DMS53 (cell line): ENCODE results near the gene SOX5.
"Not testable (repeated sequence)": the region's sequence is repeated elsewhere in the genome, so short reads cannot be mapped to it uniquely, and the experiment has no call there.

Source experiments
- DNase-seq: peaks from one replicate; lab custom pipeline; 2025; lab: John Stamatoyannopoulos, UW

SOX5 gene

GRCh38 chr12:23834076-23834475 is 115.4 kb downstream of the SOX5 start:
- no peak for DNase-seq

DNA sequence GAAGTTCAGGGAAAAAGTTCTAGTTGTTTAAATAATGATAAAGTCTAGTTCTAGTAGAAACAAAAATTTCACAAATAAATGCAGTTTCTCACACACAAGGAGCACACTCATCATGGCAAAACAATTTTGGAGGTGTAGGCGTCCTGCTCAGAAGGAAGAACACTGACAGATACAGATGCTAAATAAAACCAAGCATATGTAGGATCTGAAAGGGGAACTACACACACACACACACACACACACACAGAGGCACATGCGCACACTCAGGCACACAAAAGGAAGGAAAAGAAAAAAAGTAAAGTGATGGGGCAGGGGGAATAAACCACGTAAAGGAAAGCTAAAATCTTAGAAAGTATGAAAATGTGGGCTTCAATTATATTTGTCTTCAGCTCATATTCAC is 117.7 kb downstream of the SOX5 start:
- DNase-seq: no peak

DNA sequence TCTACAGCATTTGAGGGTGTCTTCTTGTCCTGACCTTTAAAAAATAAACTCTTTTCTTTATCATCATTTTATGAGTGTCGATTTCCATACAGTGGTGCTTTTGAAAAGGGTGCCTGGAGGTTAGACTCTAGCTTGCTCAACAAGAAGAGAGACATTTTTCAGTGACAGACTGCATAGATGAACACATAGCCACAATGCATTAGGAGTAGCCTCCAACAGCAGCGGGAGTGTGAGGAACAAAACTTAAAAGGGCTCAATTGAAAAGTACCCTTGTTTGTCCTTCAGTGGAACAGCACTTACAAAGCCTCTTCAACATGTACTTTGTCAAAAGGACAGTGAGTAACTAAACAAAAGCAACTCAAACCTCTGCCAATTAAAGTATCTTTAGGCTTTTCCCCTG is 119.3 kb downstream of the SOX5 start:
- peak; percentile 79 for DNase-seq

DNA sequence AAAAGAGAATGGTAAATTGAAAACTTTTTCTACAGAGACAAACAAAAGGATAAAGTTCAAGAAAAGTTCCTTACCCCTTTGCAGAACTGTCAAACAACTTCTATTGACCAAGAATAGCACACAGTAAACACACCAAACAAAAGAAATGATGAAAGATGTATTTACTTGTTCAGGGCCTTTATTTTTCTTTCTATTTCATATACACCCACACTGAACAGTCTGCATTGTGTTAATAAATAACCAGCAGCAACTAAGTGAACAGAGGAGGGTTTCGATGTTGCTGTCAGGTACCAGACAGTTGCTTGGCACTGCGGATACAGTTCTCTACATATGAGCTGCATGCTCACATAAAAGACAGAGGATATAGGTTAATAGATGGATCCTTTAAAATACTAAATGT is 122.1 kb downstream of the SOX5 start:
- DNase-seq: peak; percentile 99

DNA sequence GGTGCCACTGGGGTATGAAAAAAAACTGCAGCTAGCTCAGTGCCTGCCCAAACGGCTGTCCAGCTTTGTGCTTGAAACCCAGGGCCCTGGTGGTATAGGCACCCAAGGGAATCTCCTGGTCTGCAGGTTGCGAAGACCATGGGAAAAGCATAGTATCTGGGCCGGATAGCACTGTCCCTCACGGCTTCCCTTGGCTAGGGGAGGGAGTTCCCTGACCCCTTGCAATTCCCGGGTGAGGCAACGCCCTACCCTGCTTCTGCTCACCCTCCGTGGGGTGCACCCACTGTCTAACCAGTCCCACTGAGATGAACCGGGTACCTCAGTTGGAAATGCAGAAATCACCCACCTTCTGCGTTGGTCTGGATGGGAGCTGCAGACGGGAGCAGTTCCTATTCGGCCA is 124.3 kb downstream of the SOX5 start:
- DNase-seq: not testable (repeated sequence)

DNA sequence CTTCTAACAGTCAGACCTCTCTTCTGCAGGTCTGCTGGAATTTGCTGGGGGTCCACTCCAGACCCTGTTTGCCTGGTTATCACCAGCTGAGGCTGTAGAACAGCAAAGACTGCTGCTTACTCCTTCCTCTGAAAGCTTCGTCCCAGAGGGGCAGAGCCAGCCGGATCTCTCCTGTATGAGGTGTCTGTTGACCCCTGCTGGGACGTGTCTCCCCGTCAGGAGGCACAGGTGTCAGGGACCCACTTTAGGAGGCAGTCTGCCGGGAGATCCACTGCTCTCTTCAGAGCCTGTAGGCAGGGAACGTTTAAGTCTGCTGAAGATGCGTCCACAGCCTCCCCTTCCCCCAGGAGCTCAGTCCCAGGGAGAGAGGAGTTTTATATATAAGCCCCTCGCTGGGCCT is 125.1 kb downstream of the SOX5 start:
- no peak for DNase-seq

DNA sequence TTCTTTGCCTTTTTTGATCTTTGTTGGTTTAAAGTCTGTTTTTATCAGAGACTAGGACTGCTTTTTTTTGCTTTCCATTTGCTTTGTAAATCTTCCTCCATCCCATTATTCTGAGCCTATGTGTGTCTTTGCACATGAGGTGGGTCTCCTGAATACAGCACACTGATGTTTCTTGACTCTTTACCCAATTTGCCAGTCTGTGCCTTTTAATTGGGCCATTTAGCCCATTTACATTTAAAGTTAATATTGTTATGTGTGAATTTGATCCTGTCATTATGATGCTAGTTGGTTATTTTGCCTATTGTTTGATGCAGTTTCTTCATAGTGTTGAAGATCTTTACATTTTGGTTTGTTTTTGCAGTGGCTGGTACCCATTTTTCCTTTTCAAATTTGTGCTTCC is 126.6 kb downstream of the SOX5 start:
- DNase-seq: not testable (repeated sequence)

DNA sequence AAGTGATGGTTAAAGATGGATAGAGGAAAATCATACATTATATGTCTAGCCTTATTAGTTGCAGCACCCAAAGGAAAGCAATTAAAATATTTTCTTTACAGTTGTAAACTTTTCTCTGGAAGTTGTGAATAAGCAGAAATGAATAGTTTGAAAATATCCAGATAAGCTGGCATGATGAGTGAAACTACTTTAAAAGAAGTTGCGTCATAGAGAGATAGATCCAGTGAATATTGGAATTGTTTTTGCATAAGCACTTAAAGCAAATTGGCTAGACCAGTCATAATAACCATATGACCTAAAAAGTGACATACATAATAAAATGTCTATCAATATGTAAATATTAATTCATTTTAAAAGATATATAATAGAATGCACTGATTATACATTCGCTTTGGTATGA is 132.1 kb downstream of the SOX5 start:
- no peak for DNase-seq

DNA sequence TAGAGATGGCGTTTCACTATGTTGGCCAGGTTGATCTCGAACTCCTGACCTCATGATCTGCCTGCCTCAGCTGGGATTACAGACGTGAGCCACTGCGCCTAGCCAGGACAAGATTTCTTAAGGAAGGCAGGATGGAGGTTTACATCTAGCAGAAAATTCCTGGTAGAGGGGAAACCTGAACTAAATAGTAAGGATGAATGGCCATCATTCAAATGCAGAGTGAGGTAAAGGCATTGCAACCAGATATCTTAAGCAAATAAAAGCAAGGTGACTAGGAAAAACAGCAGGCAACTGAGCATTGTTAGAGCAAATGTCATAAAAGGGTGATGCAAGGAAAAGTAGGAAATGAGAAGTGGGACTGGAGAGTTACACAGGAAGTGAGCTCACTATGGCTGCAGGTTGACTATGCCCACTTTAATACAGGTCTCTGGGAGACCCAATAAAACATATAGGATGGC is 133.0 kb downstream of the SOX5 start:
- DNase-seq: peak; percentile 99

- no peak for DNase-seq
Measured at GRCh38 chr12:23815810-23816209, 133.7 kb downstream of the SOX5 start.

DNA sequence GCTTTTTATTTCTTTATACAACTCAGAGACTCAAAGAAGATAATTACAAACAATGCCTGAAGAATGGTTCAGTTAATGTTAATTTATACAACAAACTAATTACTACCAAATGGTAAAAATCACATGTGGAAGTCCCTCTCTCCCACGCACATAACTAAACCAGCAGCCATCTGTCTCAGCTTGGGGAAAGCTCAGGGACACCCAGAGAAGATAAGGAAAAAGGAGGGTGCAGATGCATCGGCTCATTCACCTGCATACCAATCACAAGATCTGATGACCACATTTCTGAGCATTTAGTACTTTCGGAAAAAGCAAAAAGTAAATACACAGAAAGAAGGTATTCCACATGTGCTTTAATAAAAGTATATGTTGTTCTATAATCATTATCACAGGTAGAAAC is 136.3 kb downstream of the SOX5 start:
- no peak for DNase-seq

DNA sequence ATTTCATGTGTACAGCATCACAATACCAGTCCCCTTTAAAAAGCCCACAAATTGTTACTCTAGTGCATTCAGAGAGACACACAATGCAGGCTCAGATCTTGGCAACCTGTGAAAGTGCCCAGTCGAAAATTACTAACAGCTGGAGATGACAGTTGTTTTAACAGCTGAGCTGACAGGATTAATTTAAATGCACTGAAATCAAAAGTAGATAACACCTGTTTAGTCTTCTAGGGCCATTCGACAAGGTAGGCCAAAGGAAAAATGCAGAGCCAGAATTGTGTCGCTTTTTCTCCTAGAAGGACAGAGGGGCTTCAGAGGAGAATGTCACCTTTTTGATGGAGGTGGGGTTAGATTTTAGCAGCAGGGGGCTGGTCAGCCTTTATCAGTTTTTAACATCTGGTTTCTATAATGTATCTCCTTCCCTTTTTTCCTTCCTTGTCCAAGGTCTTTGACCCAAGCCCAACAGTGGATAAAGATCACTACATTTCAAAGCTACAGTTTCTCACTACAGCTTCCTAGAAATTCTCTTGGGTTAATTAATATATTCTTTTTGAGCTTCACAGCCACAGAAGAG is 139.1 kb downstream of the SOX5 start:
- DNase-seq: peak; percentile 55

- no peak for DNase-seq
Measured at GRCh38 chr12:23803540-23803939, 145.9 kb downstream of the SOX5 start.

GRCh38 chr12:23795494-23795893 is 154.0 kb downstream of the SOX5 start:
- DNase-seq: peak; percentile 60

GRCh38 chr12:23781118-23781517 is 168.4 kb downstream of the SOX5 start:
- DNase-seq: no peak

GRCh38 chr12:23775208-23775607 is 174.3 kb downstream of the SOX5 start:
- DNase-seq: no peak

DNA sequence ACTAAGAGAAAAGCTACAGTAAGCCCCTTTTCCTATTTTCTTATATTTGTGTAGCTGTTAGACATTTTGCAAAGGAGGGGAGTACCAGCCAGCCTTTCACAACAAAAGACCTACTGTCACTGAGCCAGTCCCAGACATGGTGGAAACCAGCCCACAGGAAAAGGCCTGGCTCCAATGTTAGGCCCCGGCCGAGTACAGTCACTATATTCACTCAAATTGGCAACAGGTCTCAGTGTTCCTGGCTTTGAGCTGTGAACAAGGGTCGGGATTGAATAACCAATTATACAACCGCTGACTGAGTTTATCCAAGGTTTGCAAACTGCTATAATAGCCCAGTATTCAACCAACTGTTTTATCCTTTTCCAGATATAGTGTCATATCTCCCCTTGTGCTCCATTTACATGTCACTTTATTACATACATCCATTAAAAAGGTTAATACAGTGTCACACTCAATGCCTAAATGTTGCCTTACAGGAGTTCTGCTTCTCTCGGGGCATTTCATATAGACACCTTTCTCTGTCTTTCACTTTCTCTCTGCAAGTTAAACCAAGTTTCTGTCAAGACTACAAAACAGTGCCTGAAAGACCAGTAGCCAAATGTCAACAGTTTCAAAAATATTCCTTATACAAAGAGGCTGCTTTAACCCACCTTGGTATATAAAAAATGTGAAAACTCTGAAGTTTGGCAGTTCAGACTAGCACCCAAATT is 178.1 kb downstream of the SOX5 start:
- no peak for DNase-seq

GRCh38 chr12:23770202-23770938 is 179.1 kb downstream of the SOX5 start:
- DNase-seq: no peak

GRCh38 chr12:23767834-23768233 is 181.6 kb downstream of the SOX5 start:
- no peak for DNase-seq

GRCh38 chr12:23763724-23764123 is 185.7 kb downstream of the SOX5 start:
- DNase-seq: no peak

- peak; percentile 53 for DNase-seq
Measured at GRCh38 chr12:23760495-23760894, 189.0 kb downstream of the SOX5 start.

- DNase-seq: no peak
Measured at GRCh38 chr12:23758608-23759007, 190.9 kb downstream of the SOX5 start.

- peak; percentile 93 for DNase-seq
Measured at GRCh38 chr12:23757541-23757962, 191.9 kb downstream of the SOX5 start.
